ENCODE measurements around the gene CNN2. TPM values are rescaled to one million over a fixed set of nuclear protein-coding genes. Genes with fewer than 3 reads are reported as not detected.

The CNN2 gene
- total and polyA plus RNA-seq, 2 of the 8 experiments (the other 6 are each of a cell fraction or from before 2014, with no cell fraction given): 189 to 551 TPM

GRCh38 chr19:977058-977464, 49.3 kb upstream of the CNN2 start:
- Histone ChIP-seq H3K27ac (ENCODE audit: low read depth, low read length) (no peak overlapping the region), H2BK20ac (ENCODE audit: low read length) (no peak overlapping the region), H3K56ac (replicated peaks; ENCODE audit: insufficient read length, low read depth, low read length) (no peak overlapping the region), H3K79me1 (ENCODE audit: low read depth, low read length) (no peaks in the 10 kb centered on the region), H3K79me2 (ENCODE audit: control insufficient read depth in 1 of 2, insufficient read depth in 2 of 2, low read length in 2 of 2) (no peaks in the 10 kb centered on the region), H3K23ac (ENCODE audit: insufficient read length) (no peak overlapping the region), H3K9ac (replicated peaks in 1 of 4; ENCODE audit: extremely low read depth in 1 of 4, low read depth in 3 of 4, low read length in 3 of 4) (no peak overlapping the region), H3K18ac (ENCODE audit: extremely low read depth, low read length) (no peak overlapping the region; the same call in 1 of the 2 replicates), H3K4me3 (ENCODE audit: extremely low read depth in 1 of 4, insufficient read depth in 2 of 4, low read depth in 3 of 4, low read length in 4 of 4) (no peak overlapping the region), H3K4me2 (ENCODE audit: insufficient read depth in 1 of 2, low read depth in 2 of 2, low read length in 2 of 2) (no peak overlapping the region), H3K14ac (ENCODE audit: insufficient read length) (no peak overlapping the region), H4K8ac (ENCODE audit: extremely low read depth, insufficient read depth, low read length) (peak overlapping the region; percentile 79; the same call in 1 of the 2 replicates), H3K23me2 (ENCODE audit: low read depth, low read length) (no peaks in the 10 kb centered on the region), H3K9me3 (ENCODE audit: insufficient read depth in 2 of 2, low read depth in 1 of 2, low read length in 1 of 2) (no peaks in the 10 kb centered on the region), H2BK120ac (replicated peaks; ENCODE audit: low read depth, low read length) (no peak overlapping the region), H4K91ac (replicated peaks; ENCODE audit: insufficient read length, low read length) (no peak overlapping the region), H4K20me1 (replicated peaks in 1 of 2; ENCODE audit: control insufficient read depth in 1 of 2, insufficient read depth in 2 of 2, low read length in 2 of 2) (no peaks in the 10 kb centered on the region), H2BK15ac (ENCODE audit: low read length) (no peak overlapping the region), H3K27me3 (replicated peaks in 1 of 4; ENCODE audit: control insufficient read depth in 3 of 4, extremely low read depth in 1 of 4, insufficient read depth in 3 of 4, low read length in 3 of 4) (no peaks in the 10 kb centered on the region), H3K4me1 (replicated peaks in 1 of 4; ENCODE audit: control insufficient read depth in 3 of 4, insufficient read depth in 4 of 4, low read length in 3 of 4) (peaks cover 0 to 16% (median 11%) of the 10 kb centered on the region in 4 experiments; a peak in 5 of 7 replicates), H2BK12ac (ENCODE audit: low read depth, low read length) (no peak overlapping the region), H3K4ac (replicated peaks; ENCODE audit: insufficient read length, low read depth, low read length) (no peak overlapping the region), H2BK5ac (ENCODE audit: low read depth, low read length) (no peak overlapping the region), H2AFZ (ENCODE audit: low read length) (no peak overlapping the region), H2AK5ac (ENCODE audit: low read depth, low read length) (0 out of 2 replicates have a peak overlapping the region, but pooled peaks have one; percentile 24), H3K36me3 (ENCODE audit: control insufficient read depth in 2 of 4, insufficient read depth in 4 of 4, low read length in 3 of 4) (peaks cover 0 to 4% (median under 1%) of the 10 kb centered on the region in 4 experiments; a peak in 2 of 8 replicates), H4K5ac (ENCODE audit: insufficient read length, low read depth, low read length) (no peak overlapping the region)
- no peak for FAIRE-seq
- POLR2A ChIA-PET (ENCODE audit: partially characterized antibody): interaction anchor here (0.8 to 1.5 kb wide), 7 partner anchors 14 to 112 kb away, joined by 3 to 7 read pairs (median 3); partner anchors contain the start of genes MED16 and RNU6-9
- CTCF ChIA-PET (ENCODE audit: partially characterized antibody): interaction anchor here (1.0 to 1.9 kb wide), 7 partner anchors 8 to 54 kb away, joined by 3 to 6 read pairs (median 4); no protein-coding TSS in a partner anchor
- WGBS, 2 experiments (ENCODE audit: extremely low coverage in 1 of 2, insufficient coverage in 1 of 2, insufficient read length in 1 of 2, insufficient replicate concordance in 2 of 2, low coverage in 1 of 2, low lambda C conversion rate in 2 of 2, missing lambda C conversion rate in 1 of 2): 92% methylated on average over 18 of the region's 24 CpGs; no CpG with 5 or more reads in 1 of the 2 experiments
- no peak for DNase-seq (ENCODE audit: low read depth in 1 of 2, low spot score in 2 of 2)
- TF ChIP-seq TCF12 (IDR thresholded peaks at IDR 0.05; ENCODE audit: low read depth, low read length): no peak
- TF ChIP-seq E2F6 (IDR thresholded peaks at IDR 0.05): no peak
- TF ChIP-seq CTCF (IDR thresholded peaks at IDR 0.05; ENCODE audit: control extremely low read depth in 1 of 3, insufficient read depth in 1 of 3, low read depth in 1 of 3, low read length in 3 of 3): no peak
- TF ChIP-seq ATF2 (IDR thresholded peaks at IDR 0.05; ENCODE audit: low read length): no peak
- TF ChIP-seq CBX8 (IDR thresholded peaks at IDR 0.05; ENCODE audit: borderline replicate concordance, low read depth, low read length): no peak
- no peak for TF ChIP-seq JUN (IDR thresholded peaks at IDR 0.05; ENCODE audit: low read depth, low read length)
- no peak for TF ChIP-seq TBP (IDR thresholded peaks at IDR 0.05; ENCODE audit: low read depth, low read length)
- TF ChIP-seq CBX5 (IDR thresholded peaks at IDR 0.05; ENCODE audit: low read depth, low read length): no peak
- no peak for TF ChIP-seq BRCA1 (IDR thresholded peaks at IDR 0.05; ENCODE audit: low read depth, low read length)

All from H1 (cell line).